Testis (tissue), 2 donors: ENCODE results near the gene PROSER2.

Experiments
- CTCF ChIP-seq, 3 experiments: fragments of 450-650 bp in 2 of 3; fragments of 200-600 bp in 1 of 3; sonication (generic) in 1 of 3; IDR thresholded peaks; one replicate each; pipeline ENCODE4 v1.5.1; 2016 to 2019; ENCODE audit warnings: antibody characterized with exemption in 3 of 3, mild to moderate bottlenecking in 2 of 3, moderate library complexity in 1 of 3
- POLR2A ChIP-seq: fragments of 450-650 bp; IDR thresholded peaks from one replicate; pipeline ENCODE4 v1.6.1; 2017; ENCODE audit warnings: antibody characterized with exemption, mild to moderate bottlenecking, moderate library complexity

GRCh38 chr10:11918384-11918783 lies 95.2 kb downstream of the PROSER2 start:
- TF ChIP-seq POLR2A, result no peak
- no peak for TF ChIP-seq CTCF (IDR thresholded peaks at IDR 0.05)
